A172 (cell line): ENCODE data around the gene TIMELESS. TPM values are rescaled to one million over a fixed set of nuclear protein-coding genes. Genes with fewer than 3 reads are reported as not detected.
"Not testable (repeated sequence)": the region's sequence is repeated elsewhere in the genome, so short reads cannot be mapped to it uniquely, and the experiment has no call there.

ENCODE experiments used
- DNase-seq: peaks from one replicate; pipeline ENCODE4 v3.0.0-alpha.2; 2015; ENCODE audit warnings: low spot score
- total RNA-seq: library from RNA; depleted of rRNA; stranded (reverse); fragments of >200 nt; shearing (Covaris generic); gene quantifications from 2 replicates; pipeline ENCODE4 v1.2.3, GENCODE V29; 2014; rRNA removed

The TIMELESS gene
- total RNA-seq = 13.8 and 18.3 TPM in 2 replicates

GRCh38 chr12:56448860-56449621, at the start of gene TIMELESS:
TIMELESS (minus strand) TSS chr12:56449426; CDS start chr12:56434170, 15,256 bp downstream.
- peak; percentile 76 for DNase-seq

- not testable (repeated sequence) for DNase-seq
Measured at GRCh38 chr12:56498126-56498902, 49.1 kb upstream of the TIMELESS start.

GRCh38 chr12:56496704-56497103, 47.5 kb upstream of the TIMELESS start:
- not testable (repeated sequence) for DNase-seq

GRCh38 chr12:56494481-56494880, 45.3 kb upstream of the TIMELESS start:
- DNase-seq = not testable (repeated sequence)

- not testable (repeated sequence) for DNase-seq
Measured at GRCh38 chr12:56494106-56494415, 44.8 kb upstream of the TIMELESS start.

GRCh38 chr12:56493409-56494105, 44.3 kb upstream of the TIMELESS start:
- DNase-seq = not testable (repeated sequence)

- no peak for DNase-seq
Measured at GRCh38 chr12:56490360-56490759, 41.1 kb upstream of the TIMELESS start.

GRCh38 chr12:56488041-56488955, 39.1 kb upstream of the TIMELESS start, which contains the start of gene GLS2:
GLS2 (minus strand) TSS chr12:56488161; CDS start chr12:56488118, 43 bp downstream.
- DNase-seq = no peak

- no peak for DNase-seq
Measured at GRCh38 chr12:56487448-56488040, 38.3 kb upstream of the TIMELESS start.

- DNase-seq = no peak
Measured at GRCh38 chr12:56486694-56487093, 37.5 kb upstream of the TIMELESS start.

- DNase-seq = no peak
Measured at GRCh38 chr12:56484566-56484965, 35.3 kb upstream of the TIMELESS start.

- no peak for DNase-seq
Measured at GRCh38 chr12:56479625-56480024, 30.4 kb upstream of the TIMELESS start.

GRCh38 chr12:56477521-56478225, 28.4 kb upstream of the TIMELESS start:
- DNase-seq = no peak

- DNase-seq = no peak
Measured at GRCh38 chr12:56476972-56477432, 27.8 kb upstream of the TIMELESS start.

GRCh38 chr12:56476143-56476542, 26.9 kb upstream of the TIMELESS start:
- no peak for DNase-seq

- DNase-seq = no peak
Measured at GRCh38 chr12:56474389-56474788, 25.2 kb upstream of the TIMELESS start.

GRCh38 chr12:56469007-56469930, 20.0 kb upstream of the TIMELESS start:
- DNase-seq = no peak

GRCh38 chr12:56468216-56469006, 19.2 kb upstream of the TIMELESS start, which contains the start of gene SPRYD4:
SPRYD4 (plus strand) TSS chr12:56468578; CDS start chr12:56468592, 14 bp downstream.
- DNase-seq = peak; percentile 81
